Ishikawa (cell line): Measurements from ENCODE around the gene PRKN.

Experiments
- FOXM1 ChIP-seq: IDR thresholded peaks from 2 replicates; pipeline ENCODE4 v1.6.1; 2012; ENCODE audit warnings: low read depth, borderline replicate concordance
- NFIC ChIP-seq: IDR thresholded peaks from 2 replicates; pipeline ENCODE4 v1.6.1; 2012
- RAD21 ChIP-seq: IDR thresholded peaks from 2 replicates; pipeline ENCODE4 v1.6.1; 2012; ENCODE audit warnings: low read depth
- TCF12 ChIP-seq: IDR thresholded peaks from 2 replicates; pipeline ENCODE4 v1.6.1; 2012; ENCODE audit warnings: low read depth
- YY1 ChIP-seq: IDR thresholded peaks from 2 replicates; pipeline ENCODE4 v1.6.1; 2012; ENCODE audit warnings: low read depth
- TF ChIP-seq, protein P1 (sequence below): IDR thresholded peaks from 2 replicates; pipeline ENCODE4 v1.6.1; 2012
- TF ChIP-seq, protein P2 (sequence below): IDR thresholded peaks from 2 replicates; pipeline ENCODE4 v1.6.1; 2012

DNA sequence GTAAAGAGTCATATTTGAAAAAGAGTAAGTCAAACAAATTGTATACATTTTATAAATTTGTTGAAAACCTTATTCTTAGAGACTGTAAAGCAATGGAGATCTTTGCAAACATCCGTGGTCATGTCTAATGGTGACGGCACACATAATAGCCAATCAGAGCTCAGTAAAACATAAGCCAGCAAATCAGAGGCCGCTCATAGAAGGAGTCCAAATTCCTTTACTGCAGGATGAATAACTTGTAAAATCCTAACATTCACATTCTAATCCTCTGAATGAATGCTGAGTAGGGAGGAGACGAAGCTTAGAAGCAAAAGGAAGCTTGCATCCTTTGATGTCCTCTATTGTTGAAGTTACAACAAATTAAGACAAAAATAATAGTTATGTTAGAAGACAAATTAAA lies 401.7 kb downstream of the PRKN start:
- no peak for TF ChIP-seq FOXM1
- no peak for TF ChIP-seq YY1
- TF ChIP-seq, protein P1, sequence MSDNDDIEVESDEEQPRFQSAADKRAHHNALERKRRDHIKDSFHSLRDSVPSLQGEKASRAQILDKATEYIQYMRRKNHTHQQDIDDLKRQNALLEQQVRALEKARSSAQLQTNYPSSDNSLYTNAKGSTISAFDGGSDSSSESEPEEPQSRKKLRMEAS: no peak
- TF ChIP-seq RAD21: no peak
- no peak for TF ChIP-seq TCF12
- TF ChIP-seq, protein P2, sequence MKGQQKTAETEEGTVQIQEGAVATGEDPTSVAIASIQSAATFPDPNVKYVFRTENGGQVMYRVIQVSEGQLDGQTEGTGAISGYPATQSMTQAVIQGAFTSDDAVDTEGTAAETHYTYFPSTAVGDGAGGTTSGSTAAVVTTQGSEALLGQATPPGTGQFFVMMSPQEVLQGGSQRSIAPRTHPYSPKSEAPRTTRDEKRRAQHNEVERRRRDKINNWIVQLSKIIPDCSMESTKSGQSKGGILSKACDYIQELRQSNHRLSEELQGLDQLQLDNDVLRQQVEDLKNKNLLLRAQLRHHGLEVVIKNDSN: no peak
- TF ChIP-seq NFIC: no peak
